T-helper 2 cell treated with Interferon-gamma antibody and Interleukin-4, amounts not matched to agents 100 ng/mL and 5 ng/mL, for 36 hours (primary cell): ENCODE data around the gene PTPRM. TPM values are rescaled to one million over a fixed set of nuclear protein-coding genes. Genes with fewer than 3 reads are reported as not detected.
"Not testable (repeated sequence)": the region's sequence is repeated elsewhere in the genome, so short reads cannot be mapped to it uniquely, and the experiment has no call there.

Experiments
- intact Hi-C: fragments of 100-400 bp; cut with micrococcal nuclease; formaldehyde crosslinking; loops from one replicate; pipeline ENCODE4 v1.15.1; 2023
- total RNA-seq: library from RNA; stranded (reverse); gene quantifications from 2 replicates; pipeline ENCODE4 v1.2.3, GENCODE V29; 2022

PTPRM gene
- total RNA-seq, 1 donor from 2014 or later: 6.9 TPM

DNA sequence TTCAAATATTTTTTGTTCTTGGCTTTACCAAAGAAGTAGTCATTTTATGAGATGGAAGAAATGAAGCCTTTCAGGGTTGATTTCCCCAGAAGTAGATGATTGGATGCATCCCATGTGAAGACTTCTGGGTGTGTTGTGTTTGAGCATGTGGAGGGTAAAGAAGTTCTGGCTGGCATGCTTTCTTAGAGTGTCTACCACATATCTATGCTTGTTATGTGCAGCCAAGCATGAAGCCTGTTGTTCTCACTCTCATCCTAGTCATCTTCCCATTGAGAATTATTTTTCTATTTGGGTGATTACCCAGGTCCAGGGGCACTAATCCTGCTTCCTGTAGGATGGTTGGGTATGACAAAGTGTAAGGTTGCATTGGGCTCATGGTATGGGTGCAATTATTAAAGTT lies 472.9 kb downstream of the PTPRM start:
- intact Hi-C loops: no loop called here

DNA sequence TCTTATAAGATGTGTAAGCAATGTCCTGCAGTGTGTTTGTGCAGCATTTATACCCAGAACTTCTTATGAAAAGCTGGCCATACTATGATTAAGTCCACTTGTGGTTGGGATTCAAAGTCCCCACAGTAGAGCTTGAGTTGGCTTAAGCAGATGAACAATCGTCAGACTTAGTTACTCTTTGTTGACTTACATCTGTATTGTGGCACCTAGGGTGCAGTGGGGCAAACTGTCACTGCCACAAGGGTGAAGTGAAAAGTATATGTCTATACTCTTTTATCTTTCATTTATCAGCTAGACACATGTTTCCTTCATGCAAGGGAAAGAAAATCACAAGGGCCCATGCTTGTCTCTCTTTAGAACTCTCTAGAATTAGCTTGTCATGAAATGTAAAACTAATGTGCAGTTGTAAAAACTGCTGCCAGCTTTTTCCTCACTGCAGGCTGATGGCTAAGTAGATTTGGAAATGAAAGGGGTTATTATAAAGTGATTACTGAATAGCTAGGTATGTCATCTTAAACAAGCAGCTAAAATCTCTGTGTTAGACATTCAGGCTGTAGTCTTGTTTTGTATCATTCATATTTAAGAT lies 474.5 kb downstream of the PTPRM start:
- intact Hi-C loops: no loop called here

DNA sequence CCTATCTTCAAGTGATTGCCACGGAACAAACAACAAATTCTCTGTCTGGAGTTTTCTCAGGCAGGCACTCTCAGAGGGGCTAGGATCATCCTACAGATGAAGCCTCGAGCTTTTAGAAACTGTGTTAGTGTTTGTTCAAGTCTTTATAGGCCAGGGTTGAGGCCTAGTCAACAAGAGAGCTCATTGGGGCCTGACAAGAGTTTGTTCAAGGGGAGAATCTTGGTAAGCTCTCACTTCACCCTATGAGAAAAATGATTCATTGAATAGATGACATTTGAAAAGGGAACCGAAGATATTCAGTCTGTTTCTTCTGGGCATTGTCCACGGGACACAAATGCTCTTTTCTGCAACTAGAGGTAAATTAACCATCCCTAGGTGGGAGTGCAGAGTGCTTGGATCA lies 476.9 kb downstream of the PTPRM start:
- intact Hi-C loops: no loop called here

DNA sequence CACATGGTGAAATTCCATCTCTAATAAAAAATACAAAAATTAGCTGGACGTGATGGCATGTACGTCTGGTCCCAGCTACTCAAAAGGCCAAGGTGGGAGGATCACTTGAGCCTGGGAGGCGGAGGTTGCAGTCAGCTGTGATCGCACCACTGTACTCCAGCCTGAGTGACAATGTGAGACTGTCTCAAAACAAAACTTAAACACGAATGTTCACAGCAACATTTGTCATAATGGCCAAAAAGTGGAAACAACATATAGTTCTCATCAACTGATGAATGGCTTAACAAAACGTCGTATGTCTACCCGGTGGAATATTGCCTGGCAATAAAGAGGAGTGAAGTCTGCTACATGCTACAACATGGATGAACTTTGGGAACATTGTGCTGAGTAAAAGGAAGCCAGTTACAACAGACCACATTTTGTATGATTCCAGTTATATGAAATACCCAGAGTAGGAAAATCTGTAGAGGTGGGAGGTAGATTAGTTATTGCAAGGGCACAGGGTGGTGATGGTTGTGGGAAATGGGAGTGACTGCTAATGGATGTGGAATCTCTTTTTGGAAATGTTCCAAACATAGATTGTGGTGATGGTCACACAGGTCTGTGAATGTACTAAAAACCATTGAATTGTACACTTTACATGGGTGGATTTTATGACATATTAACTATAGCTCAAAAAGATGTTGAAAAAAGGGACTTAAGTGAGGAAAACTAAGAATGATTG lies 478.2 kb downstream of the PTPRM start:
- intact Hi-C loops: no loop called here

DNA sequence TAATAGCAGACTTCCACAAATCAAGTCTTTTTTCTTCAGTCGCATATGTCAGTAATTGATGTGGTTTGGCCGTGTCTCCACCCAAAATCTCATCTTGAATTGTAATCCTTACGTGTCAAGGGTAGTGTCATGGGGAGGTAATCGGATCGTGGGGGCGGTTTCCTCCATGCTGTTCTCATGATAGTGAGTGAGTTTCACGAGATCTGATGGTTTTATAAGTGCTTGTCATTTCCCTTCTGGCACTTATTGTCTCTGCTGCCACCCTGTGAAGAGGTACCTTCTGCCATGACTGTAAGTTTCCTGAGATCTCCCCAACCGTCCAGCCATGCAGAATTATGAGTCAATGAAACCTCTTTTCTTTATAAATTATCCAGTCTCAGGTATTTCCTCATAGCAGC lies 478.8 kb downstream of the PTPRM start:
- intact Hi-C loops: no loop called here

DNA sequence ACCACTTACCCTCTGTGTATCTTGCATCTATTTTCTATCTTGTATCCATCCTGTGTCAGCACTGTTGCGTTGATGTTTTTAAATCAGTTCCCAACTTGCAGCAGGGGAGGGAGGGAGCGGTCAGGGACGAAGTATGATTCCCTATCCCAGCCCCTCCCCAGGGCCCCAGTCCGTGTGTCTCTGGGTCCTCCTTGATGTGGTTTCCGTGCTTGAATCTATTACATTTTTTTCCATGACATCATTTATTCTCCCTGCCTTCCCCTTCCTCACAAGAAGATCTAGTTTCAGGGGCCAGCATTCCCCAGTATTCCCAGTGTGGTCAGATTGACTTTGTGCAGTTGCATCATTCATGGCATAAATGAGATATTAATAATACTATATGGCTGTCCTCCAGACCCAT lies 479.3 kb downstream of the PTPRM start:
- intact Hi-C loops: no loop called here

DNA sequence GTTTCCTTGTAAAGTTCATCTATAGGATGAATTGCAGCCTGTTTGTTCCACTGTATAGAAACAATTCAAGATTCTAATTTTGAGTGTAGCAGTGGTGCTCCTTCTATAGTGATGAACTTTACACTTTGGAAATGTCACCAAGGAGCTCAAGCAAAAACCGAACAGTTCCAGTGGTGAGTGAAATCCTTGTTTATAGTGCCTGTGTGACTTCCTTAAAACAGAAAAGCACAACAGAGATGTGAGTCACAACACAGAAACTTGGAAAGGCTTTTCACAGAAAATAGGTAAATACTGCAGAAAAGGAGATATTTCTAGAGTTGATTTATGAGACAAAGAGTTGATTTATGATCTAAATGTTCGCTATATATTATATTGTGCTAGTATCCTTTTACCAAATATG lies 482.0 kb downstream of the PTPRM start:
- intact Hi-C loops: no loop called here

DNA sequence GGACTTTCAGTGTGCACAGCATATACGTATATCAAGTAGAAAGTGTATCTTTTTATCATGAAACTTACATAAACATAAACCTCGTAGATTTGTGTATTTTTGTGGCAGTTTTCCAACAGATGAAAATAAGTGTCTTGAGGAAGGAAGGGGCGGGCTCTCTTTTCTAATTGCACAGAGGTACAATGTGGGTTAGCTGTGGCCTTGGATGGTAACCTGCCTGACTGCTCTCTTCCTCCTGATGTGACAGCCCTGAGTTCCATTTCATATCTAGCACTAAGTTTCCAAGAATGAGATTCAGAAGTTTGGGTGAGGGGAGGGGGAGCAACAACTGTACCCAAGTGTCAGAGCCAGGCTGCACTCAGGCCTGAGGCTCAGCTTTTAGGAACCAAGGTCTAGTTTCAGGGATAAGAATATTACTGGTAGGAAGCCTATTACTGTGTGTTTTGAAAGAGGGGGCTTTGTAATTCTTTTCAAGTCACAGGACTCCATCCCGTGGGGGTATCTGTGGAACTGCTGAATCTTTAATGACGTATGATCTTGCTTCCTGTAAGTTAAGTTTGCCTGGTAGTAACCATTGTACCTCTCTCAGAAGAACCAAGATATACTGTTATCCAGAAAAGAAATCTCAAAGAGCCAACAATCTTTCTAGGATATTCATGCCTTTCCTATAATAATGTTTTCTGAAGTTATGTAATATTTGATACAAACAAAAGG lies 483.7 kb downstream of the PTPRM start:
- intact Hi-C loops: no loop called here

DNA sequence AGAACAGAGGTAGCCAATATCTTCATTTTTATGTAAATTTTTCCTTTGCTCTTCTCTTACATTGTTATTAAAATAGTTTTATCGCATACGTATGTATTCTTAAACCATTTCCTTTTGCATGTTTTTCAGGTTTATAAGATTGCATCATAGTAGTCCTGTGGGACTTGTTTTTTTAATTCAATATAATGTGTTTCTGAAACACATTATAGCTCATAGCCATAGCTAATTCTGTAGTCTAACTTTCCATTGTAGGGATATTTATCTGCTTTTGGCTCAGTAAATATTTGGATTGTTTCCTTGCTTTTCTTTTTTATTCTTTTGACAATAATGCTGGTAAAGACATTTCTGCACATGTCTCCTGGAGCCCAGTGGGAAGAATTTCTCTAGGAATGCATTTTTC lies 484.3 kb downstream of the PTPRM start:
- intact Hi-C loops: no loop called here

DNA sequence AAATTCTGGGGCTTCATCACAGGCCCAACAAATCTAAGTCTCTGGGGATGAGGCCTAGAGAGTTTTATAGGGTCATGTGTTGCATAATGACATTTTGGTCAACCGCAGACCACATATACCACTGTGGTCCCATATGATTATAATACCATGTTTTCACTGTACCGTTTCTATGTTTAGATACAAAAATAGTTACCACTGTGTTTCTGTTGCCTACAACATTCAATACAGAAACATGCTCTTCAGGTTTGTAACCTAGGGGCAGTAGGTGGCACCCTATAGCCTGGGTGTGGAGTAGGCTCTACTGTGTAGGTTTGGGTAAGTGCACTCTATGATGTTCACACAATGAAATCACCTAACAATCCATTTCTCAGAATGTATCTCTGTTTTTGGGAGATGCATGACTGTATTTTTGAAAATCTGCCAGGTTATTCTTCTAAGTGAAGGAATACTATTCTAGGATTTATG lies 485.2 kb downstream of the PTPRM start:
- intact Hi-C loops: no loop called here

DNA sequence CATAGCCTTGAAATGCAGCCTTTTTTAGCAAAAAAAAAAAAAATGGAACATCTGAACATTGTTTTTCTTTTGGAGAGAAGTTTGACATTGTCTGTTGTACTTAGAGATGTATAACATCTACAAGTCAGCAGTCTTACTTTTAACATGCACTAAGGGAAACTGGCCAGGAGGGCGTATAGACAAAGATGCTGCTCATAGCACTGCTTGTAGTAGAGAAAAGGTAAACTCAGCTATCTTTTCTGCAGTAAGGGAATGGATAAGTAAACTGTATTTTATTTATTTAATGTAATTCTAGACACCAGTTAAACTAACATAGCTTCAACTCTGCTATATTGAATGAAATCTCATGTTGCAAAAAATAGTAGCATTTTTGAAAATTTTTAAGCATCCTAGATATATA lies 489.6 kb downstream of the PTPRM start:
- intact Hi-C loops: no loop called here

DNA sequence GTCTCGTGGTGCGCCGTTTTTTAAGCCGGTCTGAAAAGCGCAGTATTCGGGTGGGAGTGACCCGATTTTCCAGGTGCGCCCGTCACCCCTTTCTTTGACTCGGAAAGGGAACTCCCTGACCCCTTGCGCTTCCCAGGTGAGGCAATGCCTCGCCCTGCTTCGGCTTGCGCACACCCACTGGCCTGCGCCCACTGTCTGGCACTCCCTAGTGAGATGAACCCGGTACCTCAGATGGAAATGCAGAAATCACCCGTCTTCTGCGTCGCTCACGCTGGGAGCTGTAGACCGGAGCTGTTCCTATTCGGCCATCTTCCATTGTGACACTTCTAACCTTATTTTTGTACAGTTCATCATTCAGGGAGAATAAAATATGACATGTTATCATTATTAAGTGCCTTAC lies 496.0 kb downstream of the PTPRM start:
- intact Hi-C loops: not testable (repeated sequence)

DNA sequence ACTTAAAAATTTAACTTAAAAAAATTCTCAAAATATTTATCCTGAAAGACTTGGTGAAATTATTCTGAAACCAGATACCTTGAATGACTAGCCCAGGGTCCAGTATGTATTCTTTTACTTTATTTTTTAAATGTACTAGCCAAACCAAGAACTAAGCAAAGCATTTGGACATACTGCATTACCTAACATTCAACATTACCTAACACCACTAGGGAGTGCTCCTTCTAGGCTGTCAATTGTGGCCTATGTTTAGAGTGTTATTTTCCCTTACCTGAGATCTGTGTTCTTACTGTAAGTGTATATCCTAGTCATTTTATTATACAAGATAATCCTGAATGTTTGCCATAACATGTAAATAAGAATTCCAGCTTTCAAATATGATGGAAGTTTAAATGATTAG lies 496.6 kb downstream of the PTPRM start:
- intact Hi-C loops: no loop called here

DNA sequence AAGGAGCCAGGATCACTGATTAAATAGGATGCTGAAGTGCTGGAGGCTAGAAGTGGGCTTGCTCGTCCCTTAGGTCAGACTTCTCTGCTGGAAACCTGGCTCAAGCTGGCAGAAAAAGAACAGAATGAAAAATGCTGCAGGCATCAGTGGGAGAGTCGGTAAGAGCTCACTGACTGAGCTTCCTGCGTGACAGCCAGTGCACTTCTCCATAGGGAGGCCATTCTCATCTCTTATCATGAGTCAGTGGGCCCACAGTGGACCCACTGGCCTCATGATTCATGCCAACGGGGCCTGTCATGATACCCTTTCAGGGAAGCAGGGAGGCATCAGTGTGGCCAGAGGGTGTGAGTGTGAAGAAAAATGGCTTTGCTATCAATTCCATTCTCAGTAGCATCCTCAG lies 498.2 kb downstream of the PTPRM start:
- intact Hi-C loops: no loop called here

DNA sequence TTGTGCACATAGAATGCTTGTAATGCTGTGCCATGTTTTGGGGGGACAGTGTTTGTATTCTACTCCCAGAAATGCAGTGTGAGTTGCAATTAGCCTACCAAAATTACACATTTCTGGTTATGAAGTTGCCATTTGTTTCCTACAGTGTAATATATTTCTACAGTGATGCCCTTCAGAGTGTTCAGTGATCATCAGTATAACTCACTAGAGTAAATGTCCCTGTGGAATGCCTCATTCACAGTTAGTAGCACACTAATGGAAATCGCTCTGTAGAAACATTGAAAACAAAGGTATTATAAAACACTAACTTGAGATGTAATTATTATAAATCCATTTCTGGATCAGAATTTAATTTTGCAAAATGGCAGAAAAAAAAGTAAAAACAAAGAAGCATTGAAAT lies 498.7 kb downstream of the PTPRM start:
- intact Hi-C loops: no loop called here

DNA sequence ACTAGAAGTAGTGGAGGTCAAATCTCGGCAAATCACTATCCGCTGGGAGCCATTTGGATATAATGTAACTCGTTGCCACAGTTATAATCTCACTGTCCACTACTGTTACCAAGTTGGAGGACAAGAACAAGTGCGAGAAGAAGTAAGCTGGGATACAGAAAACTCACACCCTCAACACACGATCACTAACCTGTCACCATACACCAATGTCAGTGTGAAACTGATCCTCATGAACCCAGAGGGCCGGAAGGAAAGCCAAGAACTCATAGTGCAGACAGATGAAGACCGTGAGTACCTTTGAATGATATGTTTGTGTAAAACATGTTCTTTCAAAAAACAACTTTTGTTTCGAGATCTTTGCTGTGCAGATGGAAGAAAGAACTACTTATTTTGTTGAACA lies 502.6 kb downstream of the PTPRM start:
- intact Hi-C loops: no loop called here

DNA sequence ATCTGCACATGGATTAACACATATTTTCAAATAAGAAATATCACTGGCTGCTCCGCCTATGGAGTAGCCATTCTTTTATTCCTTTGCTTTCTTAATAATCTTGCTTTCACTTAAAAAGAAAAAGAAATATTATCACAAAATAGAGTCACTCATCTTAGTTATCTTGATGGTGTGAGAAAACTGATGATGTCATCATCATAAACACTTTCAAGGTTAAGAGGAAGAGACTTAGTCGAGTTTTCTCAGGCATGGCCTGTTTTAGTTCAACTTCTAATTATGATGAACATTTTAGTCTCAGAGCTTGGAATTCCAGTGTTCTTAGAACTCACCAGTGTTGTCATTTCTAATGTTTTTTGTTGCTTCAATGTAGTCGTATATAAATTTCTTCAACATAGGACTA lies 506.1 kb downstream of the PTPRM start:
- intact Hi-C loops: no loop called here

DNA sequence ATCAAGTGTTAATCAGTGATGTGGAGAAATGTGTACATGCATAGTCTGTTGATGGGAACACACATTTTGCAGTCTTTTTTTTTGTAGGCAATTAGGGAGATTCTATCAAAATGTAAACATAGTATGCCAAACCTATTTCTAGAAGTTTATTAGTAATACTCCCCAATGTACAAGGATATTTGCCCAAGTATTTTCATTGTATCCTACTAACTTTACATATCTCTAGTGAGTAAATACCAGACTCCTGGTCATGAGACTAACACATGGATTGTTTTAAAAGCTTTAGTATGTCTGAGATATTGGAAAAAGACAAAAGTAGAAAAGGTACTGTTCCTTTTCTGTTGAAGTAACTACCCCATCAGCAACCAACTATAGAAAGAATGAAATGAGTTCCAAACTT lies 513.0 kb downstream of the PTPRM start:
- intact Hi-C loops: no loop called here

DNA sequence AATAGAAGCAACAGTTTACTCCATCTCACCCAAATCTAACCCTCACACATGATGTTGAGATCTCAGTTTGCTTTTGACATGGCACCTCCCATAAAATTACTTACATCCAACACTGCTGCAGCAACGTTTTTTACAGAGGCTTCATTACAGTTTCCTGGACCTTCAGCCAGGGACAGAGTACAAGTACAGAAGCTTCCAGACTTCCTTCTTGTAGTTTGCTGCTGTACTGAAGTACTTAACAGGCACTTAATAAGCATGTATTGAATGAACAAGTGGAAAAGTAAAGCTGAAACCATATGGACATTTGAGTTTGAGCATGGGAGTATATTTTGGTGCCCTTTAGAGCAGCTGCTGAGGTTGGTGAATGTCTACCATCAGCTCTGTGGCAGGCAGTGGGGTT lies 514.2 kb downstream of the PTPRM start:
- intact Hi-C loops: no loop called here

DNA sequence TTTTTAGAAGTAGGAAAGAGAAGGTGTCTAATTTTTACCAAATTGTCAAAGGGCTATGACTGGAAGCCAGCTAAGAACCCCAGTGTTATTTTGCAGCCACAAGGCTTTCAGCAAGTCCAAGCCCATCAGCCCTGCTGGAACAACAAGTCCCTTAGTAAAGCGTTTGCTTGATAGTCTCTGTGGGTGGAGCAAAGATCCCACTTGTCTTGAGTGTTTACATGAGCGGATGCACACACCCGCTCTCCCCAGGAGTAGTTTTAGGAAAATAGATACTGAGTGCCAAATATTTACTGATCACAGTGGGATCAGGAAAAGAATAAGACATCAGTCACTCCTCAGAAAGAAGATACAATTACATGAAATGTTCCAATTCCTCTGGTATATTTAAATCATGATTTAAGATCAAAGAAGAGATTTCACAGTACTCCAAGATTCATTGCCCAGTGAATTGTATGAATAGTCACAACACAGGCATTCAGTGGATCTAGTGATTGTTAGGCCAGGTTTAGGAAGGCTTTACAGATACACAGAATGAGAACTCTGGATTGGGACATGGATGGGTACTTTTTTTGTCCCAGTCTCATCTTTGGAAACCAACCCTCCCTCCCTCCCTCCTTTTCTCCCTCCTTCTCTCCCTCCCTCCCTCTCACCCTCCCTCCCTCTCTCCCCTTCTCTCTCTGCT lies 514.9 kb downstream of the PTPRM start:
- intact Hi-C loops: no loop called here

DNA sequence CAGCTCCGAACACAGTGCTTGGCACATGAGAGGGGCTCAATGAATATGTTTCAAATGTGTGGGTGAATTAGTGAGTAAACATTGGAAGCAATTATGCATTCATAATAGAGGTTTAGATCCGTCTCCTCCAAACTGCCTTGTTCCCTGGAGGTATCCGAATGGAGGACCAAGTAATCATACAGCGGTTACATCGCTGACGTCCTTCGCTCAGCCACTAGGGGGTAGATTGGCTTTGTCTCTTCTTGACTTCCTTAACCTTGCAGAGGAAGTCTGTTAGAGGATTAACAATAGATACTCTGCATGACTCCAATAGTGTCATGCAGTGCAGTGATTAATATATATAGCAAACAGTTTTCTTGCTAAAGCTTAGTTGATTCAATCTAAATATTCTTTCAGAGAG lies 517.0 kb downstream of the PTPRM start:
- intact Hi-C loops: no loop called here

DNA sequence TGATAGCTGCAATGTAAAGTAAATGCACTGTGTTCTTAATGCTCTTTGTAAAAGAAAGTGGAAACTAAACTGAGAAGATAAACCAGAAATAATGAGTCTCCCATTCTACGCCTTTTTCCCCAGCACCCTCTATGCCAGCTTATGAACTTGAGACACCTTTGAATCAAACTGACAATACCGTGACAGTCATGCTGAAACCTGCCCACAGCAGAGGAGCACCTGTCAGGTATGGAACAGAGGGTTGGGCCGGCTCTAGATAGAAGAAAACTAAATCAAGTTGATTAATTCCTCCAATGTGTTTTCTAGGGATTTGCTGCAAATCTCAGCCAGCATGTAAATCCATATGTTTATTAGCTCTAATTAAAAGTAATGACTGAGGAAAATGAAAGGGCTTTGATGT lies 521.5 kb downstream of the PTPRM start:
- intact Hi-C loops: no loop called here
